Measurements from ENCODE around the gene NAA25.
A peak's percentile ranks its signal among the peaks of the same experiment; 100 is the strongest.
"Not testable (repeated sequence)": the region's sequence is repeated elsewhere in the genome, so short reads cannot be mapped to it uniquely, and the experiment has no call there.

Gene NAA25

DNA sequence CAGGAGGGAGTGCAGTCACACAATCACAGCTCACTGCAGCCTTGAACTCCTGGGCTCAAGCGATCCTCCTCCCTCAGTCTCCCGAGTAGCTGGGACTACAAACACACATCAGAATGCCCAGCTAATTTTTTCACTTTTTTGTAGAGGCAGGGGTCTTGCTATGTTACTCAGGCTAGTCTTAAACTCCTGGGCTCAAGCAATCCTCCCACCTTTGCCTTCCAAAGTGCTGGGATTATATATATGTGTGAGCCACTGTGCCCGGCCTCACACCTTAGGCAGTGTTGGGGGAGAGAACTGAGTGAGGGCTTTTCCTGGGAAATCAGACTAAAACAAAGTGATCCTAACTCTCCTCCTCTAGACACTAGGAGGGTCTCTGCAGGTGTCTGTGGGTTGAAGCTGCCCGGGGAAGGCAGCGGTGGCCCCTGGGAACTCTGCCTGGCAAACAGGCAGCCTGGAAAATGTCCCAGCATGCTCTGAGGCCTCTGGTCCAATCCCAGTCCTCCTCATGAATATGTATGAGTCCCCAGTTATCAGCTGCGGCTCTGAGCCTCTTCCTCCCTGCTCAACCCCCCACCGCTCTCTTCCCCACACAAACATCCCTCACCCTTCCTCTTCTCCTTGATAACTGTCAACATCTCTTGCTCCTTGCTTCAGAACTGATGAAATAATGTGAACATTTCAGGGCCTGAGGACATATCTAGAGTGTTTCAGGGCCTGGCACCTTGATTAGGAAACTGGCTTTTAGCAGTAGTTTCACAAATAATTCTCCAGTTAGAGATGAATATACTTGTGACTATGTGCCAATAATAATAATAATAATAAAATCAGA is 7.9 kb upstream of the NAA25 start:
- DNase-seq, result peak; percentile 16 to 91 (median 73)

DNA sequence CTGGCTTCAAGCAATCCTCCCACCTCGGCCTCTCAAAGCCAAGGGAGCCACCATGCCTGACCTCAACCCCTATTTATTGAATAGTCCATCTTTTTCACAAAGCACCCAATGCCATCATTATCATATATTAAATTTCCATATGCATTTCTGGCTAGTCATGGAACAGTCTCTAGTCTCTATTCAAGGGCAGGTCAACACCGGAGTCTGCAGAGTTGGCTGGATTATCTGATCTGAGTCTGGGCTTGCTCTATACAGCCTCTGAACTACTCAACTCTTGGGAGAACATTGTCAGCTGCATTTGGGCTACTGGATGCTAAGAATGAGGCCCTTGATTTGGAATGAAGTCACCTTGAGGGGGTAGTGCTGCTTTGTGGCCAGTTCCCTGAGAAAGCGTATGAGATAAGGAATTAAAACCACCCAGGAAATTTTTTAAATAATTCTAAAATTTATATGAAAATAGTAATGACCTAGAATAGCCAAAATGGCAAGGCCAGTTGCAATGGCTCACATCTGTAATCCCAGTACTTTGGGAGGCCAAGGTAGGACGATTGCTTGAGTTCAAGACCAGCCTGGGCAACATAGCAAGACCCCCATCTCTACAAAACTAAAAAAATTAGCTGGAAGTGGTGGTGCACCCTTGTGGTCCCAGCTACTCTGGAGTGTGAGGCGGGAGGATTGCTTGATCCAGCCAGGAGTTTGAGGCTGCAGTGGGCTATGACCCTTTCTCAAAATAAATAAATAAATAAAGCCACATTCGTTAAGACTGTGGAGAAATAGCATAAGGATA is 6.9 kb upstream of the NAA25 start:
- DNase-seq, result no peak

DNA sequence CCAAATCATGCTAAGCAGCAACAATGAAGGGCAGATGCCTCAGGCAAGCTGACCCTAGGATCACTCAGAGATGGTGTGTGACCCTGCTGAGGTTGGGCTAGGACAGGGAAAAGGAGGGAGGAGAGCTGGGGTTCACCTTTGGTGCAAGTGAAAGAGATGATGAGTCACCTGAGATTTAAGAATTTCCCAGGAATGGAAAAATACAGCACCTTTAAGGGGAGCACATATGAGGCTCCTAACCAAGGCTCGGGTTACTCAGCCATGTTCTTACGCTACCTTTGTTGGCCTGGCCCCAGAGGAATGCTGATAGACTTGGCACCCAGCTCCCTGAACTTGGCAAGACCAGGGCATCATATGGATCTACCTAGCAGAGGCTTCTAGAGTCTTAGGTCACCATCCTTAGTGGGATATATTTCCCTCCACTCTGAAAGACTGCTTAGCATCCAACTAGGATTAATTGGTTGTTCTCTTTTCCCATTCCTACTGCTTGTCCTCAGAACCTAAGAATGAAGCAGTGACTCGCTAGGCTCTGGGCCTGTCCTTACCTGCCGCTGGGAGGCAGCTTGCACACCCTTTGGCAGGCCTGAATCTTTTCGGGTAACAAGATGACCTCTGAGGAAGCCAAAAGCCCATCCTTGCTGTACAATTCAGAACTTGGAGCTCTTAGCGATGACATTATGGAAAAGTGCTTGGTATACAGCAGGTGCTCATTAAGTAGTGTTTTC is 4.0 kb upstream of the NAA25 start:
- no peak for DNase-seq

DNA sequence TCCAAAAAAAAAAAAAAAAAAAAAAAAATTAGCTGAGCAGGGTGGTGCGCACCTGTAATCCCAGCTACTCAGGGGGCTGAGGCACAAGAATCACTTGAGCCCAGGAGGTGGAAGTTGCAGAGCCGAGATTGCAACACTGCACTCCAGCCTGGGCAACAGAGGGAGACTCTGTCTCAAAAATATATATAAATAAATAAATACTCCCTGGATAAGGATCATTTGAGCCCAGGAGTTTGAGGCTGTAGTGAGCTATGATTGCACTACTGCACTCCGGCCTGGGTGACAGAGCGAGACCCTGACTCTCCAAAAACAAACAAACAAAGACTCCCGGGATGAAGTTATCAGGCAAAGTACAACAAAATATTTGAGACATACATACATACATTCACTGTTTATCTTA is 3.3 kb upstream of the NAA25 start:
- peak in 2 of 56 donors; percentile 11 to 16 for DNase-seq

DNA sequence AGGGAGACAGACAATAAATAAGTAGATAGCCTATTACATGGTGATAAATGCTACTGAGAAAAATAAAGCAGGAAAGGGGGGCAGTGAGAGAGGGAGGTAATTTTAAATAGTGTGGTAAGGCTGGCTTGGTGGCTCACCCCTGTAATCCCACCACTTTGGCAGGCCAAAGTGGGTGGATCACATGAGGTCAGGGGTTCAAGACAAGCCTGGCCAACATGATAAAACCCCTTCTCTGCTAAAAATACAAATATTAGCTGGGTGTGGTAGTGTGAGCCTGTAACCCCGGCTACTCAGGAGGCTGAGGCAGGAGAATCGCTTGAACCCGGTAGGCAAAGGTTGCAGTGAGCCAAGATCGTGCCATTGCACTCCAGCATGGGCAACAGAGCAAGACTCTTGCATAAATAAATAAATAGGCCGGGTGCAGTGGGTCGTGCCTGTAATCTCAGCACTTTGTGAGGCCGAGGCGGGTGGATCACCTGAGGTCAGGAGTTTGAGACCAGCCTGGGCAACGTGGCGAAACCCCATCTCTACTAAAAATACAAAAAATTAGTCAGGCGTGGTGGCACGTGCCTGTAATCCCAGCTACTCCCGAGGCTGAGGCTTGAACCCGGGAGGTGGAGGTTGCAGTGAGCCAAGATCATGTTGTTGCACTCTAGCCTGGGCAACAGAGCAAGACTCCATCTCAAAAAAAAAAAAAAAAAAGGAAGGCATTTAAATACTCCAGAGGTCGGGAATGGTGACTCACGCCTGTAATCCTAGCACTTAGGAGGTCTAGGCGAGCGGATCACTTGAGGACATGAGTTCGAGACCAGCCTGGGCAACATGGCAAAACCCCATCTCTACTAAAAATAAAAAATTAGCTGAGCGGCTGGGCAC is 2.4 kb upstream of the NAA25 start:
- not testable (repeated sequence) for DNase-seq

DNA sequence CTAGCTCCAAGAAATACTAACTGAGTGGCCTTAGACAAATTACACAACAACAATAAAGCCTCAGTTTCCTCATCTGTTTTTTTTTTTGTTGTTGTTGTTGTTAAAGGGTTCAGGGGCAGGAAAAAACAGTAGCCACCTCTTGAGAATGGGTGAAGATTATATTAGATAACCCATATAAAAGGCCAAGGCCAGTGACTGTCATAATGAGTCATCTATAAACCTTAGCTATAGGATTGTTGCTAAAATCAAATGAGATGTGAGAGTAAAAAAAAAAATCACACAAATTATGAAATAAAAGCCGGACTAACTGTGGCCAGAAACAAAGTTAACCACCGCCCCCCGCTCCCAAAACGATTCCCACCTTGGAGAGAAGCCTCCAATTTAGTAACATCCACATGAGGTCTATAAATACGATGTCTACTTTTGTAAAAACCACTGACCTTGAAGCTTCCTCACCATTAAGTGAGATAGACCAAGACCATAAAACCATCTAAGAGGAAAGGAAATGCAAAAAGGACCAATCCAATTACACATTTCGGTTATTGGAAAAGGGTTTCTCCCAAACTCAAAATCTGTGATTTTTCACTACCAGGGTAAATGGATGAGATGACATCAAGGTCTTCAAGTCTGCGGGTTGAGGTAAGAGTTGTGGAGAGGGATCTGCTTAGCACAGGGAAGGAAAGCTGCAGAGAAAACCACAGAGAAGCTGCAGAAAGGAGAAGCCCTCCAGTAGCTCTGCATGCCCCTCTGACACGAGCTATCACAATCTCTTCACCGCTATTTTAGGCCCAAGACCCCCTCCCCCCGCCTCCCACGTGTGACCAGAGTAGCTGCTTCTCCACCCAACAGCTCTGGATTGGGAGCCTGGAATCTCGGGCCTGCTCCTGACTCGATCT is 1.0 kb downstream of the NAA25 start:
- peak in 10 of 56 donors; percentile 7 to 47 (median 23) for DNase-seq

DNA sequence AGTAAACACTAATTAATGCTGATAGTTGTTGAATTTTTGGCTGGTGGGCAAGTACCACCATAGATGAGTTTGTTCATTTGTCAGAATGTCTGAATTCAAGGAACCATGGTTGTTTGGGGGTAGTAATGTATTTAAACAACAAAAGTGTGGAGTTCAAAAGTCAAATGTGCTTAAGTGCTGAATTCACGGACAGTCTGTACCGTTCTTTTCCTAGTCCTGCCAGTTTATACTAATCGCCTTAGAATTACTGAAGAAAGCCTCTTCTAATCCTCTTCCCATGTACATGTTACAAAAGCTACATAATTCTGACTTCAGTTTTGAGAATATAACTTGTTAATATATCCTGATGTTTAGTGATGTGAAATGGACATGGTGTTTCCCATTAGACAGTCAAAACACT is 2.7 kb downstream of the NAA25 start:
- DNase-seq, result no peak

DNA sequence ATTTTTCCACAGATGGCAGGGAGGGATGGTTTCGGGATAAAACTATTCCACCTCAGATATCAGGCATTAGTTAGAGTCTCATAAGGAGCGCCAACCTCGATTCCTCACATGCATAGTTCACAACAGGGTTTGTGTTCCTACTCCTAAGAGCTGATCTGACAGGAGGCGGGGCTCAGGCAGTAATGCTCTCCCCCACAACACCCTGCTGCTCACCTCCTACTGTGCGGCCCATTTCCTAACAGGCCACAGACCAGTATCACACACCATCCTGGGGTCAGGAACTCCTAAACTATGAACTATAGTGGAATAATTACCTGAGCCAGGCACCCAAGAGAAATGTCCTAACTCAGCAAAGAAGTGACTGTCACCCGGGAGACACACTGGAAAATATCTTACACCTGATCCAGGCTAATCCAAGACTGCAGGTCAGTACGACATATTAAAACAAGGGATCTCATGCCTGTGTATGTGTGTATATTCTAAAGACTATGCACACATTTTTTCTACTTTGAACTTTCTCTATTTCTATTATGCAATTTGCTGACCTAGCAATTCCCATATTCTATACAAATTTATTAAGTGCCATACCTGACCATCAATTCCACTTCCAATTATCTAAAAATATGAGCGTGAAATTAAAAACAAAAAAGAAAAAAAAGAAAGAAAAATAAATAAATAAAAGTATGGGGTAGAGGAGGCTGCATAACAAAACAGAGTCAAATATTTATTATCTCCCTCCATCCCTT is 4.7 kb downstream of the NAA25 start:
- DNase-seq, result no peak

DNA sequence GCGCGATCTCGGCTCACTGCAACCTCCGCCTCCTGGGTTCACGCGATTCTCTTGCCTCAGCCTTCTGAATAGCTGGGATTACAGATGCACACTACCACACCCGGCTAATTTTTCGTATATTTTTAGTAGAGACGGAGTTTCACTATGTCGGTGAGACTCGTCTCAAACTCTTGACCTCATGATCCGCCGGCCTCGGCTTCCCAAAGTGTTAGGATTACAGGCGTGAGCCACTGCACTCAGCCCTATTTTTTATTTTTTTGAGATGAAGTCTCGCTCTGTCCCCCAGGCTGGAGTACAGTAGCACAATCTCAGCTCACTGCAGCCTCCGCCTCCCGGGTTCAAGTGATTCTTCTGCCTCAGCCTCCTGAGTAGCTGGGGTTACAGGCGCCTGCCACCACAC is 5.8 kb downstream of the NAA25 start:
- DNase-seq, result not testable (repeated sequence)

DNA sequence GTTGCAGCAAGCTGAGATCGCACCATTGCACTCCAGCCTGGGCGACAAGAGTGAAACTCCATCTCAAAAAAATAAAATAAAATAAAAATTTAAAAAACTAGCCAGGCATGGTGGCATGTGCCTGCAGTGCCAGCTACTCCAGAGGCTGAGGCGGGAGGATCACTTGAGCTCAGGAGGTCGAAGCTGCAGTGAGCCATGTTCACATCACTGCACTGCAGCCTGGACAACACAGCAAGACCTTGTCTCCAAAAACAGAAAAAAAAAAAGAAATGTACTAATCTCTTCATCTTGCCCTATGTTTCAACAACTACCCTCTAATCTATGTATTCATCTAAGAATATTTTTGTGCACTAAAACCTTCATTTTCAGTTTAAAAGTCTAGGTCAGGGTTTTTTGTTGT is 6.5 kb downstream of the NAA25 start:
- no peak for DNase-seq

DNA sequence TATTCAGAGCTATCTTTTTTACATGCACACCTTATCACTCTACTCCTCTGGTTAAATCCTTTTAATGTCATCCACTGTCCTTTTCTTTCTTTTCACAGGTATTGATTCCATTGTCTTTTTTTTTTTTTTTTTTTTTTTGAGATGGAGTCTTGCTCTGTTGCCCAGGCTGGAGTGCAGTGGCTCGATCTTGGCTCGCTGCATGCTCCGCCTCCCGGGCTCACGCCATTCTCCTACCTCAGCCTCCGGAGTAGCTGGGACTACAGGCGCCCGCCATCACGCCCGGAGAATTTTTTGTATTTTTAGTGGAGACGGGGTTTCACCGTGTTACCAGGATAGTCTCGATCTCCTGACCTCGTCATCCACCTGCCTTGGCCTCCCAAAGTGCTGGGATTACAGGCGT is 8.1 kb downstream of the NAA25 start:
- not testable (repeated sequence) for DNase-seq

DNA sequence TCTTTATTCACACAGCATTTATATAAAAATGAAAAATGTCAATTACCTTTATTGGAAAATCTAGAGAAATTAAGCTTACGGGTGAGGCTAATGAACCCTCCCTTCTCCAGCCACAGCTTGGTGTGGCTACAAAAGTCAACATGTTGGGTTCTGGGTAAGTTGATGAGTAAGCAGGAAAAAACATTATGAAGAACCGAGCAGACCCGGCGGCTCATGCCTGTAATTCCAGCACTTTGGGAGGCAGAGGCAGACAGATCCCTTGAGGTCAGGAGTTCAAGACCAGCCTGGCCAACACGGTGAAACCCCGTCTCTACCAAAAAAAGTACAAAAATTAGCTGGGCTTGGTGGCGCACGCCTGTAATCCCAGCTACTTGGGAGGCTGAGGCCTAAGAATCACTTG is 10.9 kb downstream of the NAA25 start:
- no peak for DNase-seq

DNA sequence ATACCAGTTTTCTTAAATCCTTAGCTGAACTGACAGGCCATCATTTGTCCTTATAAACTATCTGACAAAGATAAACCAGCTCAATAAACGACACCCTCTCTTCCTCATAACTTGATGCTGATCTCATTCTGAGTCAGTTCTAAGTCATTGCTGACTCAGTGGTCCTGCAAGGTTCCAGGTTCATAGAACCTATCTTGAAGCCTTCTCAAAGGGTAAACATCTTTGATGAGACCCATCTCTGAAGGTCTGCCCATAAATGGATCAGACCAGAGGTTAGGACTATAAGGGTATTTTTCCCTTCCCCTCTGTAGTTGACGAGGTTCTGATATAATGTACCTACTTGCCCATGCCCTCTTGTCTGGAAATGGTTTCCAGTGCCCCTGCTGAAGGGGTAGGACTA is 11.9 kb downstream of the NAA25 start:
- DNase-seq, result no peak

DNA sequence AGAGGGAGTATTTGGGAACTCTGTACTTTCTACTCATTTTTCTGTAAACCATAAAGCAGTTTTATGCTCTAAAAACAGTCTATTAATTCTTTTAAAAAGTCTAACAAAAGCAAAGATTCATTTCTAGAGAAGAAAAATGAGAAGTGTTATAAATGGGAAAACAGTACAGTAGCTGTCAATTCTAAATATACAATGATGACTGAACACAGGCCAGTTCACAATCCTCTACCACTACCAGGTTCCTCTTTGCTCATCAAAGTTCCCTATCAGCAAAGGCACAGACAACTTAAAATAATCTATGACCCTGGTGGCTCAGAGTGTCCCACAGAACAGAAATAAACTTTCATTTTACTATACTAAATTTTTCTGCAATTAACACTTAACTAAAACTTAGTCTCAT is 12.5 kb downstream of the NAA25 start:
- no peak for DNase-seq

DNA sequence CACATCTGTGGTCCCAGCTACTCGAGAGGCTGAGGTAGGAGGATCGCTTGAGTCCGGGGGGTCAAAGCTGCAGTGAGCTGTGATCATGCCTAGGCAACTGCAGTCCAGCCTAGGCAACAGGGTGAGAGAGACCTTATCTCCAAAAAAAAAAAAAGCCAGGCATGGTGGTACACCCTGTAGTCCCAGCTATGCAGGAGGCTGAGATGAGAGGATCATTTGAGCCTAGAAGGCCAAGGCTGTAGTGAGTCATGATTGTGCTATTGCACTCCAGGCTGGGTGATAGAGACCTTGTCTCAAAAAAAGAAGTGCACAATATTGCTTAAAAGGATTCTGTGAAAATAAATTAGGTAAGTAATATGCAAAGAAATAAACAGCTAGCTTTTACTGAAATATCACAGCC is 17.0 kb downstream of the NAA25 start:
- no peak for DNase-seq

DNA sequence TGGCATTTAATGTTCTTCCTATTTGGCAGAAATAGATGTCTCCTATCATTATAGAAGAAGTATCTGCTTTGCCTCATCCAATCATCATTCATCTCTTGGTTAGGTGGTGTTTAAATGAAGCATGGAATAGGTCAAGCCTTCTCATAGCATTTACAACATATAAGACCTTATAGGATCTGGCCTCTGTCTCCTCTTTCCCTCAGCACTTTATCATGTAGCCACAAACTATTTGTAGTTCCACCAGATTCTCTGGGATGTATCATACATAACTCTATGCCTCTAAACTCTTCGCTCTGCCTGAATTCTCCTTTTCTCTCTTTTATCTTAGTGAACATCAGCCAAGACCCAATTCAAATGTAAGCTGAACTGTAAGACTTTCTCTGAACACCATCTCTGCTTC is 20.7 kb downstream of the NAA25 start:
- DNase-seq, result no peak

DNA sequence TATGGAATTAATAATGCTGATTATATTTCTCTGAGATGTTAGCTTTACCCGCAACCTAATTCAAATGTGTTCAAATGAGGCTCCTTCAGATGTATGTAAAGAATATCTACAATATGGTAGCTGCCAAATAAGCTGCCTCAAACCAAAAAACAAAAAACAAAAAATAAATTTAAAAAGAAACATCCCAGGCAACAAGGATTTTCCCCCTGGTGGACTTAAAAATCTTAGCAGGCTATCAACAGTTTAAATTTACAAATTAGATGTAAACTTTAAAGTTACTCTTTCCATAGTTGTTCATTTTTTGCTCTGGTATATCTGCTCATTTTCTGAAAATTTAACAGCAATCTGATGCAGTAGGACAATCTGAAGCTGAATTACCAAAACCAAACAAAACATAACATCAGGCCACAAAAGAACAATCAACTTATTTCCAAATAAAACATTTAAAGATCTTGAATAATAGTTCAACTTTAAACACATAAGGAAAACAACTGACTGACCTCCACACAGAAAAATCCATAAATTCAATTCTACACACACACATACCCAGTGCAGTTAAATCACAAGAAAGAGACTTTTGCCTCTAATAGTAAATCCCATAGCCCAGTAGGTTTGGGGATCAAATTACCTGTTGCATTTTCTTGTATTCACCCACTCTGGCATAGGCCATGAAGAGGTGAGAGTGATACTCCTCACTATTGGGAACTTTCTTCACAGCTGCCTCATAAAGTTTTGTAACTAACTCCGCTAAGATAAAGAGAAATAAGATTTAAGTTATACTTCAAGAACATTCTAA is 21.3 kb downstream of the NAA25 start:
- DNase-seq, result no peak

DNA sequence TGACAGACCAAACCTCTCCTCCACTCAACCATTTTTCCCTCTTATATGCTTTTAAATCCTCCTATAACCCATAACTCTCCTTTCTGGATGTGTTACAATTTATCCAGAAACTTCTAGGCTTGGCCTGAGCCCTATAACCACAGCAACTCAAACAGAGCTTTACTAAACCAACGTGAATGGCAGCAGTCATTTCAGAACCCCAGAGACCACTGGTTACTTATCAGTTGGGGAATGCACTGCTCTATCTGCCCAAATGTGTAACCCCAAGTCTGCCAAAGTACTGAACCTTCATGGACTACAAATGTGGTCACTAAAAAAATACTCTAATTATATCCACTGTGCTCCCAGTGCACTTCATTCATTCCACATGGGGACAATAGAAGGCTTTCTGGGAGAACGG is 42.0 kb downstream of the NAA25 start:
- DNase-seq, result no peak
